ENCODE data around the gene SAPCD2.
"Not testable (repeated sequence)": the region's sequence is repeated elsewhere in the genome, so short reads cannot be mapped to it uniquely, and the experiment has no call there.

SAPCD2 gene

DNA sequence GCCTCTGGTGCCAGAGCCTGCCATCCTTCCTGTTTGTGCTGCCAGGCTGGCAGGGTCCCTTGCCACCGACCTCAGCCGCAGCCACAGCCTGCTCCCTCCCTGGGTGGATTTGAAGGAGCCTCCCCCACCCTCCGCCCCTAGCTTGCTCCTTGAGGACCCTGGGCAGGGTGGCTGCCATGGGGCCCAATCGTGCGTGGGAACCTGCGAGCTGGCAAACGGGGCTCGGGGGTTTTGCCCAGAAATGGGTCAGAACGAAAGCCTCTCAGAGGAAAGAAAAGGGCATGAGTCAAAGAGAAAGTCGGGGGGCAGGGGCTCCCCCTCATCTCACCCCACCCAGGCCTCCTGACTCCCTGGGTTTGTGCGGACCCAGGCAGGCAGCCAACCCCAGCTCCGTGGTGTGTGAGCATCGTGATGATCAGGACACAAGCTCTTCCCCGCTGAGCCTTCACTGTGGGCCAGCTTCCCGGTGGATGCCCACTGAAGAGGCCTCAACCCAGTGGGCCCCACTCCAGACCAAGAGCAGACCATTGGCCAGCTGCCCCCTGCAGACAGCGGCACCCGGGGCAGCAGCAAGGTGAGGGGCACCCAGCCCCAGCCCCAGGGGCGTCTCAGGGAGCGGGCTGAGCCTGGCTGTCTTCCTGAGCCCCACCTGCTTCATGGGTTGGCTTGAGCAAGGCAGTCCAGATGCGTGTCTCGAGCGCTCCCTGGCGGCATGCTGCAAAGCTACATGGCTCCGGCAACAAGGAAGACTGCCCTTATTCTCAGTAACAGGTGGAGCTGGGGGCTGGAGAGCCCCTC is 35.4 kb downstream of the SAPCD2 start:
- Histone ChIP-seq H3K4me3 (ENCODE audit: severe bottlenecking) (no peak overlapping the region), H3K27me3 (ENCODE audit: insufficient read depth, poor library complexity, severe bottlenecking) (no peaks in the 10 kb centered on the region), H3K4me1 (ENCODE audit: insufficient read depth, poor library complexity, severe bottlenecking) (peaks cover 4% of the 10 kb centered on the region), H3K27ac (ENCODE audit: poor library complexity, severe bottlenecking) (no peak overlapping the region), H3K9me3 (ENCODE audit: severe bottlenecking) (no peaks in the 10 kb centered on the region), H3K36me3 (ENCODE audit: low read depth) (peaks cover 9% of the 10 kb centered on the region)
- no peak for DNase-seq (ENCODE audit: low spot score)
- ATAC-seq (ENCODE audit: low read depth), result peak; percentile 82
- TF ChIP-seq, protein P1, sequence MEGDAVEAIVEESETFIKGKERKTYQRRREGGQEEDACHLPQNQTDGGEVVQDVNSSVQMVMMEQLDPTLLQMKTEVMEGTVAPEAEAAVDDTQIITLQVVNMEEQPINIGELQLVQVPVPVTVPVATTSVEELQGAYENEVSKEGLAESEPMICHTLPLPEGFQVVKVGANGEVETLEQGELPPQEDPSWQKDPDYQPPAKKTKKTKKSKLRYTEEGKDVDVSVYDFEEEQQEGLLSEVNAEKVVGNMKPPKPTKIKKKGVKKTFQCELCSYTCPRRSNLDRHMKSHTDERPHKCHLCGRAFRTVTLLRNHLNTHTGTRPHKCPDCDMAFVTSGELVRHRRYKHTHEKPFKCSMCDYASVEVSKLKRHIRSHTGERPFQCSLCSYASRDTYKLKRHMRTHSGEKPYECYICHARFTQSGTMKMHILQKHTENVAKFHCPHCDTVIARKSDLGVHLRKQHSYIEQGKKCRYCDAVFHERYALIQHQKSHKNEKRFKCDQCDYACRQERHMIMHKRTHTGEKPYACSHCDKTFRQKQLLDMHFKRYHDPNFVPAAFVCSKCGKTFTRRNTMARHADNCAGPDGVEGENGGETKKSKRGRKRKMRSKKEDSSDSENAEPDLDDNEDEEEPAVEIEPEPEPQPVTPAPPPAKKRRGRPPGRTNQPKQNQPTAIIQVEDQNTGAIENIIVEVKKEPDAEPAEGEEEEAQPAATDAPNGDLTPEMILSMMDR (IDR thresholded peaks at IDR 0.05; ENCODE audit: poor library complexity, severe bottlenecking), result peak; percentile 94

DNA sequence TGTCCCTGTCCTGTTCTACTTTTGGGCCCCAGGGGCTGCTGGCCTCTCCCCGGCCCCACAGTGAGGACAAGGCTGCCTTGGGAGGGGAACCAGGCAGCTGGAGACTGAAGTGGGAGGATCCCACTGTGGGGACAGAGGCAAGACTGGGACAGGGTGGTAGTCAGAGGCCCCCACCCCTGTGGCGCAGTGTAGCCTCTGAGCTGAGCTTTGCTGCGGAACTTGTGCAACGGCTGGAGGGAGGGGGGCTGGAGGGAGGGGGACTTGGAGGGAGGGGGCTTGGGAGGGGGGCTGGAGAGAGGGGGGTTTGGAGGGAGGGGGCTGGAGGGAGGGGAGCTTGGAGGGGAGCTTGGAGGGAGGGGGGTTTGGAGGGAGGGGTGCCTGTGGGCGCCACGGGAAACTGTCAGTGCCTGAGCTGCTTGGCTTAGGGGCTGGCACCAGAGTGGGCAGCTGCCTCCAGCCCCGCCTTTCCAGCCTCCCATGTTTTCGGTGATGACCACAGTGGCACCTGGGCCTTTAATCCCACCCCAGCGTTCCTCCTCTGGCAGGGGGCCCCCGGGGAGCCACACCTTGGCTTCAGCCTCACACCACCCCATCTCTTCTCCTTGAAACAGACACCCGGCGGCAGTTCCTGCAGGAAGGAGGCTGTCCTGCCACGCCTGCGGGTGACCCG is 36.2 kb downstream of the SAPCD2 start:
- TF ChIP-seq, protein P1 (IDR thresholded peaks at IDR 0.05; ENCODE audit: poor library complexity, severe bottlenecking), result no peak
- ATAC-seq (ENCODE audit: low read depth), result no peak
- Histone ChIP-seq H3K9me3 (ENCODE audit: severe bottlenecking) (no peaks in the 10 kb centered on the region), H3K4me1 (ENCODE audit: insufficient read depth, poor library complexity, severe bottlenecking) (peaks cover 4% of the 10 kb centered on the region), H3K4me3 (ENCODE audit: severe bottlenecking) (no peak overlapping the region), H3K27ac (ENCODE audit: poor library complexity, severe bottlenecking) (no peak overlapping the region), H3K36me3 (ENCODE audit: low read depth) (peaks cover 9% of the 10 kb centered on the region), H3K27me3 (ENCODE audit: insufficient read depth, poor library complexity, severe bottlenecking) (no peaks in the 10 kb centered on the region)
- no peak for DNase-seq (ENCODE audit: low spot score)

DNA sequence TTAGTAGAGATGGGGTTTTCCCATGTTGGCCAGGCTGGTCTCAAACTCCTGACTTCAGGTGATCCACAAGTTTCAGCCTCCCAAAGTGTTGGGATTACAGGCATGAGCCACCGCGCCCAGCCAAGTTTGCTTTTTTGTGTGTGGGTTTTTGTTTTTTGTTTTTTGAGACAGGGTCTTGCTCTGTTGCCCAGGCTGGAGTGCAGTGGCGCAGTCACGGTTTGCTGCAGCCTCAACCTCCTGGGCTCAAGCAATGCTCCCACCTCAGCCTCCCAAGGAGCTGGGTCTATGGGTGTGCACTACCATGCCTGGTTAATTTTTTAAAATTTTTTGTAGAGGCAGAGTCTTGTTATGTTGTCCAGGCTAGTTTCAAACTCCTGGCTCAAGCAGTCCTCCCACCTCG is 36.9 kb downstream of the SAPCD2 start:
- not testable (repeated sequence) for H3K27me3 ChIP-seq (ENCODE audit: insufficient read depth, poor library complexity, severe bottlenecking); H3K4me1 ChIP-seq (ENCODE audit: insufficient read depth, poor library complexity, severe bottlenecking); H3K36me3 ChIP-seq (ENCODE audit: low read depth); DNase-seq (ENCODE audit: low spot score); ATAC-seq (ENCODE audit: low read depth); H3K27ac ChIP-seq (ENCODE audit: poor library complexity, severe bottlenecking); H3K4me3 ChIP-seq (ENCODE audit: severe bottlenecking); H3K9me3 ChIP-seq (ENCODE audit: severe bottlenecking)

DNA sequence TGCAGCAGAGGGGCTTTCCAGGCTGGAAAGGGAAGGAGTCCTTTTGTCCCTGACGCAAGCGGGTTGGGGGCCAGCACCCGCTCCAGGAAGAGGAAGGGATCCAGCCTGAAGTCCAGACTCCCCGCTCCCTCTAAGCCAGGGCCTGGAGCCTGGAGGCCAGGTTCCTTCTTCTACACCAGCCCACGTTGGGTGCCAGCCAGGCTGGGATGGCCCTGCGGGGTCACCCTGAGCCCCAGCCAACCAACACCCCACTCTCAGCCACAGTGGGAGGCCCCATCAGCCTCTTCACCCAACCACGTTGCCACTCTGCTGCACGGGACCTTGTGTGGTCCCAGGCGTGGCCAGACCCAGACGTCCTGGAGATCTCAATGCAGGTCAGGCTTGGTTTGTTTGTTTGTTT is 37.5 kb downstream of the SAPCD2 start:
- H3K4me1 ChIP-seq (ENCODE audit: insufficient read depth, poor library complexity, severe bottlenecking), result peaks cover 4% of the 10 kb centered on the region
- H3K4me3 ChIP-seq (ENCODE audit: severe bottlenecking), result no peak overlapping the region
- TF ChIP-seq, protein P1 (IDR thresholded peaks at IDR 0.05; ENCODE audit: poor library complexity, severe bottlenecking), result no peak
- no peaks in the 10 kb centered on the region for H3K9me3 ChIP-seq (ENCODE audit: severe bottlenecking)
- no peak for ATAC-seq (ENCODE audit: low read depth)
- no peak for DNase-seq (ENCODE audit: low spot score)
- H3K27ac ChIP-seq (ENCODE audit: poor library complexity, severe bottlenecking), result no peak overlapping the region
- H3K36me3 ChIP-seq (ENCODE audit: low read depth), result no peaks in the 10 kb centered on the region
- no peaks in the 10 kb centered on the region for H3K27me3 ChIP-seq (ENCODE audit: insufficient read depth, poor library complexity, severe bottlenecking)

DNA sequence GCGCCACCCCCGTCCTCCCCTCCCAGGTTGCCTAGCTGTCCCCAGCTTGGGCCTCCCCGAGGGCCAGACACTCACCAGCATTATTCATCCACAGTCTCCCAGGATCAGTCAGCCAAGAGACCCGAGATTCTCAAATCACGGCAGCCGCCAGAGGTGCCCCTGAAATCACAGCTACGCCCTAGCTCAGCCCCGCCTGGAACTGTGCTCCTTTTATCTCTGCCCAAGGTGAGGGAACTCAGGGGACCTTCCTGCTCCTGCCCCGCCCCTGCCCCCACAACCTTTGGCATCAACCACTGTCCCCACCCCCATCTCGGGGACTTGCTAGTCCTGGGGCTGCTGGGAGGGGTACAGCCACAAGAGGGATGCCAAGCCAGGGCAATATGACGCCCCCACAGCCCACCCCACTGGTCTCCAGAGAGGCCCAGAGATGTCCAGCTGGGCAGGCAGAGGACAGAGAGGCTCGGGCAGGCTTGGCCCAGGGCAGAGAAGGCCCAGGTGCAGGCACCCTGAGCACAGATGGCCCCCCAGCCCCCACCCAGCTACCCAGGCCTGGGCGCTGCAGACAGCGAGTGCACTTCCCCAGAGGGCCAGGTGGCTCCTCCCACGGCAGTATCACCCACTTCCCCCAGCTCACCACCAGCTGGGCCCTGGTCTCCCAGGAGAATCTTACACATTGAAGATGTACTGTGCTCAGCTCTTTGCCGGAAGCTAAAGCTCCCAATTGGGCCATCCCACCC is 38.3 kb downstream of the SAPCD2 start, which contains the start of gene FUT7:
FUT7 (minus strand) TSS at position 185 of the 737 bp plus-strand sequence; CDS start at position 88, 97 bp downstream.
- peaks cover 4% of the 10 kb centered on the region for H3K4me1 ChIP-seq (ENCODE audit: insufficient read depth, poor library complexity, severe bottlenecking)
- no peak within 1 kb of the TSS for H3K27ac ChIP-seq (ENCODE audit: poor library complexity, severe bottlenecking)

More for the DNA sequence above, 38.3 kb downstream of the SAPCD2 start, which contains the start of gene FUT7:
- TF ChIP-seq, protein P1 (IDR thresholded peaks at IDR 0.05; ENCODE audit: poor library complexity, severe bottlenecking), result no peak
- Histone ChIP-seq H3K36me3 (ENCODE audit: low read depth) (no peaks in the 10 kb centered on the region), H3K4me3 (ENCODE audit: severe bottlenecking) (no peak within 1 kb of the TSS), H3K9me3 (ENCODE audit: severe bottlenecking) (no peaks in the 10 kb centered on the region), H3K27me3 (ENCODE audit: insufficient read depth, poor library complexity, severe bottlenecking) (no peaks in the 10 kb centered on the region)
- no peak for DNase-seq (ENCODE audit: low spot score)
- no peak for ATAC-seq (ENCODE audit: low read depth)
